GM18873 (cell line): ENCODE data around the gene NRBP1.

Experiments used
- ATAC-seq: cut with Tn5 transposase; IDR thresholded peaks from one replicate; pipeline ENCODE4 v1.9.1; 2021; ENCODE audit warnings: mild to moderate bottlenecking, moderate library complexity, moderate number of reproducible peaks; ENCODE audit not compliant: unreplicated experiment, low FRiP score

The NRBP1 gene

GRCh38 chr2:27489118-27489497, 60.7 kb downstream of the NRBP1 start:
- peak; percentile 6 for ATAC-seq

- peak; percentile 88 for ATAC-seq
Observed at GRCh38 chr2:27489498-27490397, 61.3 kb downstream of the NRBP1 start, which contains the start of gene IFT172. Gene IFT172, minus strand, starts transcription at chr2:27489743. Its CDS starts 90 bp downstream, at chr2:27489653.
